ENCODE measurements around the gene TOP3B. TPM values are rescaled to one million over a fixed set of nuclear protein-coding genes. Genes with fewer than 3 reads are reported as not detected.
A peak's percentile ranks its signal among the peaks of the same experiment; 100 is the strongest.

The TOP3B gene
- total RNA-seq, 1 experiment from 2014 or later, result 29.1 TPM

- H3K4me3 ChIP-seq (ENCODE audit: low read depth in 2 of 2, low read length in 2 of 2), result no peak overlapping the region
- H3K9me3 ChIP-seq (ENCODE audit: control insufficient read depth, insufficient read depth, low read depth, low read length), result no peaks in the 10 kb centered on the region
- CTCF ChIA-PET, result interaction anchor here (0.5 kb wide), 1 partner anchor 633 kb away, joined by 3 read pairs; no protein-coding TSS in a partner anchor
- TF ChIP-seq TCF7L2 (IDR thresholded peaks at IDR 0.05; ENCODE audit: low read depth, low read length) (no peak), REST (IDR thresholded peaks at IDR 0.05; ENCODE audit: insufficient read depth in 1 of 2, low read depth in 2 of 2, low read length in 1 of 2) (no peak), CTCF (IDR thresholded peaks at IDR 0.05) (peak; percentile 90), POLR2AphosphoS5 (IDR thresholded peaks at IDR 0.05; ENCODE audit: low read depth, low read length) (no peak), SIN3A (IDR thresholded peaks at IDR 0.05; ENCODE audit: borderline replicate concordance, insufficient read depth, low read depth, low read length) (no peak)
- H3K27ac ChIP-seq (ENCODE audit: low read length), result no peak overlapping the region
- in situ Hi-C loops (cut with HindIII; ENCODE audit: low pct_unique_long_range_greater_than_20kb, low sequenced_read_pairs) (no loop called here), intact Hi-C loops (cut with micrococcal nuclease; ENCODE audit: unreplicated experiment) (no loop called here)
- no peaks in the 10 kb centered on the region for H3K4me1 ChIP-seq (ENCODE audit: control insufficient read depth, insufficient read depth, low read length)
- ATAC-seq (no peak), DNase-seq (ENCODE audit: low read depth, low spot score) (peak; percentile 33)
- no peaks in the 10 kb centered on the region for H3K27me3 ChIP-seq (ENCODE audit: control insufficient read depth, insufficient read depth, low read length)
- BruUV-seq (replicated peaks), result no TSS peak
- POLR2A ChIA-PET, result no interaction called here
- no peaks in the 10 kb centered on the region for H3K36me3 ChIP-seq (ENCODE audit: control insufficient read depth, insufficient read depth, low read length)
These were observed 10.3 kb downstream of the TOP3B start for GRCh38 chr22:21972293-21972779.

GRCh38 chr22:21971858-21972275 lies 10.7 kb downstream of the TOP3B start:
- intact Hi-C loops (cut with micrococcal nuclease; ENCODE audit: unreplicated experiment) (no loop called here), in situ Hi-C loops (cut with HindIII; ENCODE audit: low pct_unique_long_range_greater_than_20kb, low sequenced_read_pairs) (no loop called here)
- no peak for TF ChIP-seq TCF7L2 (IDR thresholded peaks at IDR 0.05; ENCODE audit: low read depth, low read length)
- TF ChIP-seq POLR2AphosphoS5 (IDR thresholded peaks at IDR 0.05; ENCODE audit: low read depth, low read length), result no peak
- TF ChIP-seq CTCF (IDR thresholded peaks at IDR 0.05), result no peak
- no peak for TF ChIP-seq REST (IDR thresholded peaks at IDR 0.05; ENCODE audit: insufficient read depth in 1 of 2, low read depth in 2 of 2, low read length in 1 of 2)
- no peak for TF ChIP-seq SIN3A (IDR thresholded peaks at IDR 0.05; ENCODE audit: borderline replicate concordance, insufficient read depth, low read depth, low read length)
- Histone ChIP-seq H3K9me3 (ENCODE audit: control insufficient read depth, insufficient read depth, low read depth, low read length) (no peaks in the 10 kb centered on the region), H3K4me1 (ENCODE audit: control insufficient read depth, insufficient read depth, low read length) (no peaks in the 10 kb centered on the region), H3K4me3 (ENCODE audit: low read depth in 2 of 2, low read length in 2 of 2) (no peak overlapping the region), H3K36me3 (ENCODE audit: control insufficient read depth, insufficient read depth, low read length) (no peaks in the 10 kb centered on the region), H3K27me3 (ENCODE audit: control insufficient read depth, insufficient read depth, low read length) (no peaks in the 10 kb centered on the region), H3K27ac (ENCODE audit: low read length) (no peak overlapping the region)
- ATAC-seq, result no peak
- no TSS peak for BruUV-seq (replicated peaks)
- ChIA-PET POLR2A (interaction anchor here (0.6 kb wide), 1 partner anchor 346 kb away, joined by 3 read pairs; no protein-coding TSS in a partner anchor), CTCF (interaction anchor here (0.5 kb wide), 1 partner anchor 634 kb away, joined by 3 read pairs; no protein-coding TSS in a partner anchor)
- DNase-seq (ENCODE audit: low read depth, low spot score), result no peak
